ENCODE data around the gene EDC4.

EDC4 gene

GRCh38 chr16:67841816-67842508, 30.9 kb upstream of the EDC4 start, which contains the start of gene THAP11:
Gene THAP11, plus strand, starts transcription at chr16:67842320. Its CDS starts 235 bp downstream, at chr16:67842555.
- Histone ChIP-seq H3K36me3 (ENCODE audit: control insufficient read depth, insufficient read depth, low read length) (no peaks in the 10 kb centered on the region), H3K4me3 (ENCODE audit: low read length) (peak within 1 kb of the TSS; percentile 98), H3K27me3 (ENCODE audit: control insufficient read depth, insufficient read depth, low read length) (no peaks in the 10 kb centered on the region), H3K9ac (ENCODE audit: low read length) (peak within 1 kb of the TSS; percentile 84), H3K27ac (ENCODE audit: low read depth, low read length) (peak within 1 kb of the TSS; percentile 100), H3K4me1 (ENCODE audit: control insufficient read depth, insufficient read depth, low read length) (peaks cover 36% of the 10 kb centered on the region)

GRCh38 chr16:67842509-67843342, 30.1 kb upstream of the EDC4 start:
- Histone ChIP-seq H3K4me3 (ENCODE audit: low read length) (peak overlapping the region; percentile 98), H3K27ac (ENCODE audit: low read depth, low read length) (peak overlapping the region; percentile 100)

DNA sequence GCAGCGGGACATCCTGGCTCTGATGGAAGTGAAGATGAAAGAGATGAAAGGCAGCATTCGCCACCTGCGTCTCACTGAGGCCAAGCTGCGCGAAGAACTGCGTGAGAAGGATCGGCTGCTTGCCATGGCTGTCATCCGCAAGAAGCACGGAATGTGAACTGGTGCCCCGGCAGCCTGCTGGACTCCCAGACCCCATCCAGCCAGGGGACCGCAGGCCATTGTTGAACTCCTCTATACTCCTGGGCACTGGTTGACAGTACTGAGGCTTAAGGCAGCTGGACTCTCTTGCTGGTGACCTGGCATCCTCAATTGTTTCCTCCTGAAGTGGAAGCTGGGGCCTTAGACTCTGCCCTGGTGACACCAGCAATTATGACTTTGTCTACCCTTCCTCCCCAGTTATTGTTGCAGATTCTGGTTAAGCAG, 29.5 kb upstream of the EDC4 start:
- H3K4me1 ChIP-seq (ENCODE audit: control insufficient read depth, insufficient read depth, low read length) = peaks cover 41% of the 10 kb centered on the region

More at GRCh38 chr16:67842509-67843342, 30.1 kb upstream of the EDC4 start:
- Histone ChIP-seq H3K9ac (ENCODE audit: low read length) (peak overlapping the region; percentile 70), H3K4me1 (ENCODE audit: control insufficient read depth, insufficient read depth, low read length) (peaks cover 37% of the 10 kb centered on the region), H3K27me3 (ENCODE audit: control insufficient read depth, insufficient read depth, low read length) (no peaks in the 10 kb centered on the region), H3K36me3 (ENCODE audit: control insufficient read depth, insufficient read depth, low read length) (no peaks in the 10 kb centered on the region)

GRCh38 chr16:67844497-67844896, 28.4 kb upstream of the EDC4 start:
- Histone ChIP-seq H3K9ac (ENCODE audit: low read length) (peak overlapping the region; percentile 61), H3K4me1 (ENCODE audit: control insufficient read depth, insufficient read depth, low read length) (peaks cover 41% of the 10 kb centered on the region), H3K27ac (ENCODE audit: low read depth, low read length) (peak overlapping the region; percentile 42), H3K36me3 (ENCODE audit: control insufficient read depth, insufficient read depth, low read length) (no peaks in the 10 kb centered on the region), H3K27me3 (ENCODE audit: control insufficient read depth, insufficient read depth, low read length) (no peaks in the 10 kb centered on the region), H3K4me3 (ENCODE audit: low read length) (peak overlapping the region; percentile 46)

More for the DNA sequence above, 29.5 kb upstream of the EDC4 start:
- Histone ChIP-seq H3K9ac (ENCODE audit: low read length) (peak overlapping the region; percentile 70), H3K27me3 (ENCODE audit: control insufficient read depth, insufficient read depth, low read length) (no peaks in the 10 kb centered on the region), H3K4me3 (ENCODE audit: low read length) (peak overlapping the region; percentile 98), H3K27ac (ENCODE audit: low read depth, low read length) (peak overlapping the region; percentile 100), H3K36me3 (ENCODE audit: control insufficient read depth, insufficient read depth, low read length) (no peaks in the 10 kb centered on the region)

GRCh38 chr16:67845291-67846062, 27.4 kb upstream of the EDC4 start:
- H3K27ac ChIP-seq (ENCODE audit: low read depth, low read length) = peak overlapping the region; percentile 96
- peak overlapping the region; percentile 73 for H3K9ac ChIP-seq (ENCODE audit: low read length)
- no peaks in the 10 kb centered on the region for H3K27me3 ChIP-seq (ENCODE audit: control insufficient read depth, insufficient read depth, low read length)
- H3K4me3 ChIP-seq (ENCODE audit: low read length) = peak overlapping the region; percentile 91
- no peaks in the 10 kb centered on the region for H3K36me3 ChIP-seq (ENCODE audit: control insufficient read depth, insufficient read depth, low read length)
- H3K4me1 ChIP-seq (ENCODE audit: control insufficient read depth, insufficient read depth, low read length) = peaks cover 41% of the 10 kb centered on the region

- peaks cover 41% of the 10 kb centered on the region for H3K4me1 ChIP-seq (ENCODE audit: control insufficient read depth, insufficient read depth, low read length)
- H3K36me3 ChIP-seq (ENCODE audit: control insufficient read depth, insufficient read depth, low read length) = no peaks in the 10 kb centered on the region
- H3K9ac ChIP-seq (ENCODE audit: low read length) = peak overlapping the region; percentile 81
- peak overlapping the region; percentile 96 for H3K27ac ChIP-seq (ENCODE audit: low read depth, low read length)
- H3K27me3 ChIP-seq (ENCODE audit: control insufficient read depth, insufficient read depth, low read length) = no peaks in the 10 kb centered on the region
- peak overlapping the region; percentile 91 for H3K4me3 ChIP-seq (ENCODE audit: low read length)
Observed at GRCh38 chr16:67846063-67846319, 26.9 kb upstream of the EDC4 start.

DNA sequence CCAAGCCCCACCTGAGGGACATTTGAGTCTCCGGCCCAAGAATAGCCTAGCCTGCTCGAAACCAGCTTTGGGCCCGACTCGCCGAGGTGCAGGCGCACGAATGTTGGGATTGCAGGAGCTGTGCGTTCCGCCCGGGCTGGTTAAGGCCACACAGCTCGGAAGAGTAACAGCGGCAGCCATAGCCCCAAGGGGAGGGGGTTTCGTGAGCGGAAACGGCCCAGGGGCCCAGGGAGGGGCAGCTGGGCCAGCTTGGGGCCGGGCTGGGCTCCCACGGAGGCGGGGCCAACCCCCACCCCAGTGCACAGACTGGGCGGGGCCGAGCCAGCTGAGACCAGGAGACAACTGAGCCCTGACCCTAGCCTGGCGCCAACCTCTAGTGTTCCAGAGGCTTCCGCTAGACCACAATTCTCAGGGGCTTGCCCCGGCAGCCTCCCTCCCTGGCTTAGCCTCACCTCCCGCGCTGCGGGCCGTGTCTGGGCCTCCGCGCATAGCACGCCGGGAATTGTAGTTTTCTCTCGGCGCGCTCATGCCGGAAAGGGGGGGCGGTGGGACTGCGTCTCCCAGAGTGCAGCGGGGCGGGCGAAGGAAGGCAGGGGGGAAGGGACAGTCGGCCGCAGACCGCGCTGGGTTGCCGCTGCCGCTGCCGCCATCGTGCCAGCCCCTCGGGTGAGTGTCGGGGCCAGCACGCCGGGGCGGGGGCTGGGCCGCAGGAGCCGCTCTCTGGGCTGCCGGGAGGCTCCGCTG, 26.4 kb upstream of the EDC4 start, which contains the start of gene NUTF2:
NUTF2 (plus strand) TSS at position 614 of the 744 bp plus-strand sequence. CDS start 18,198 bp downstream, outside the sequence.
- H3K27me3 ChIP-seq (ENCODE audit: control insufficient read depth, insufficient read depth, low read length) = no peaks in the 10 kb centered on the region
- H3K4me1 ChIP-seq (ENCODE audit: control insufficient read depth, insufficient read depth, low read length) = peaks cover 38% of the 10 kb centered on the region
- H3K27ac ChIP-seq (ENCODE audit: low read depth, low read length) = peak within 1 kb of the TSS; percentile 96
- peak within 1 kb of the TSS; percentile 91 for H3K4me3 ChIP-seq (ENCODE audit: low read length)
- H3K36me3 ChIP-seq (ENCODE audit: control insufficient read depth, insufficient read depth, low read length) = no peaks in the 10 kb centered on the region
- H3K9ac ChIP-seq (ENCODE audit: low read length) = peak within 1 kb of the TSS; percentile 81

- no peaks in the 10 kb centered on the region for H3K36me3 ChIP-seq (ENCODE audit: control insufficient read depth, insufficient read depth, low read length)
- H3K4me3 ChIP-seq (ENCODE audit: low read length) = peak within 1 kb of the TSS; percentile 91
- H3K9ac ChIP-seq (ENCODE audit: low read length) = peak within 1 kb of the TSS; percentile 81
- peak within 1 kb of the TSS; percentile 96 for H3K27ac ChIP-seq (ENCODE audit: low read depth, low read length)
- peaks cover 37% of the 10 kb centered on the region for H3K4me1 ChIP-seq (ENCODE audit: control insufficient read depth, insufficient read depth, low read length)
- no peaks in the 10 kb centered on the region for H3K27me3 ChIP-seq (ENCODE audit: control insufficient read depth, insufficient read depth, low read length)
Observed at GRCh38 chr16:67847064-67847861, 25.6 kb upstream of the EDC4 start, which contains the start of gene CENPT. Gene CENPT, minus strand, starts transcription at chr16:67847693. Its CDS starts 13,834 bp downstream, at chr16:67833859.

GRCh38 chr16:67848118-67848517, 24.7 kb upstream of the EDC4 start:
- Histone ChIP-seq H3K27ac (ENCODE audit: low read depth, low read length) (no peak overlapping the region), H3K4me1 (ENCODE audit: control insufficient read depth, insufficient read depth, low read length) (peaks cover 34% of the 10 kb centered on the region), H3K9ac (ENCODE audit: low read length) (no peak overlapping the region), H3K27me3 (ENCODE audit: control insufficient read depth, insufficient read depth, low read length) (no peaks in the 10 kb centered on the region), H3K4me3 (ENCODE audit: low read length) (peak overlapping the region; percentile 91), H3K36me3 (ENCODE audit: control insufficient read depth, insufficient read depth, low read length) (no peaks in the 10 kb centered on the region)

GRCh38 chr16:67853670-67854069, 19.2 kb upstream of the EDC4 start:
- Histone ChIP-seq H3K36me3 (ENCODE audit: control insufficient read depth, insufficient read depth, low read length) (no peaks in the 10 kb centered on the region), H3K4me1 (ENCODE audit: control insufficient read depth, insufficient read depth, low read length) (peaks cover 14% of the 10 kb centered on the region), H3K9ac (ENCODE audit: low read length) (no peak overlapping the region)

DNA sequence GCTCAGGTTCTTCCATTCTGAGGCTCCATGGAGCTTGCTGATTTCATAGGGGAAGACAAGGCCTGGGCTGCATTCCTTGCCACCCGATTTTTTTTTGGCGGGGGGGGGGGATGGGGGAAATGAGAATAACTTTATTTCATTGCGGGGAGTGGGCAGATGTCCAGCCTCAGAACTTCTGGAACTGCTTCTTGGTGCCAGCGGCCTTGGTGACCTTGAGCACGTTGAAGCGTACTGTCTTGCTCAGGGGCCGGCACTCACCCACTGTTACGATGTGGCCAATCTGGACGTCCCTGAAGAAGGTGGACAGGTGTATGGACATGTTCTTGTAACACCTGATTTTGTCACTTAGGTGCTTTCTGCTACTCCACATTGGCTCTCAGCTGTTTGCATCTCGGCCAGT, 17.1 kb upstream of the EDC4 start:
- peaks cover 14% of the 10 kb centered on the region for H3K4me1 ChIP-seq (ENCODE audit: control insufficient read depth, insufficient read depth, low read length)
- peaks cover 3% of the 10 kb centered on the region for H3K36me3 ChIP-seq (ENCODE audit: control insufficient read depth, insufficient read depth, low read length)
- no peak overlapping the region for H3K4me3 ChIP-seq (ENCODE audit: low read length)
- no peak overlapping the region for H3K27ac ChIP-seq (ENCODE audit: low read depth, low read length)
- no peak overlapping the region for H3K9ac ChIP-seq (ENCODE audit: low read length)
- H3K27me3 ChIP-seq (ENCODE audit: control insufficient read depth, insufficient read depth, low read length) = no peaks in the 10 kb centered on the region

More at GRCh38 chr16:67853670-67854069, 19.2 kb upstream of the EDC4 start:
- Histone ChIP-seq H3K27ac (ENCODE audit: low read depth, low read length) (no peak overlapping the region), H3K4me3 (ENCODE audit: low read length) (no peak overlapping the region), H3K27me3 (ENCODE audit: control insufficient read depth, insufficient read depth, low read length) (no peaks in the 10 kb centered on the region)

Measured in rectal smooth muscle tissue (tissue), 1 donor.